GM12878 (cell line): Measurements from ENCODE around the gene P3H2.
"Not testable (repeated sequence)": the region's sequence is repeated elsewhere in the genome, so short reads cannot be mapped to it uniquely, and the experiment has no call there.

Experiments used
- CTCF ChIP-seq, 3 experiments: IDR thresholded peaks in 2 of 3; conservative IDR thresholded peaks in 1 of 3; 2 replicates each; pipeline ENCODE4 v1.5.1; 2011; ENCODE audit warnings: low read depth in 3 of 3, low read length in 3 of 3, mild to moderate bottlenecking in 3 of 3, control low read depth in 2 of 3, moderate library complexity in 2 of 3, inconsistent platforms in 1 of 3, mixed read lengths in 1 of 3; ENCODE audit not compliant: control insufficient read depth in 2 of 3, insufficient read depth in 1 of 3; ENCODE audit errors: extremely low read depth in 1 of 3
- HDGF ChIP-seq: fragments of 450-650 bp; IDR thresholded peaks from 2 replicates; pipeline ENCODE4 v1.6.1; 2016; ENCODE audit warnings: antibody characterized with exemption
- TF ChIP-seq, protein P1 (sequence below): fragments of 450-650 bp; IDR thresholded peaks from 2 replicates; pipeline ENCODE4 v1.6.1; 2017; ENCODE audit warnings: antibody characterized with exemption, mild to moderate bottlenecking, moderate library complexity
- TF ChIP-seq, protein P2 (sequence below): IDR thresholded peaks from 2 replicates; pipeline ENCODE4 v1.6.1; 2012; ENCODE audit warnings: low read depth, low read length, improper control_type of control experiment

DNA sequence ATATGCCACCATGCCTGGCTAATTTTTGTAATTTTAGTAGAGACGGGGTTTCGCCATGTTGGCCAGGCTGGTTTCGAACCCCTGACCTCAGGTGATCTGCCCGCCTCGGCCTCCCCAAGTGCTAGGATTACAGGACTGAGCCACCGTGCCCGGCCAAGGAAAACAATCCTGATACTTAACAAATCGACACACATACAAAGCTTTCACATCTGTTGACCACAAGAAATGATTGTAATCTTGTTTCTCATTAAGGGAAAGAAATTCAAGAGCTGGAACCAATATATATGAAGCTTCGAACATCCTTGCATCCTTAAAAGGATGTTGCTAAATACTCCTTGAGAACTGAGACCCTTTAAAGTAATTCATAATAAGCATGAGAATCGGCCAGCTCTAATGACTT lies 159.6 kb downstream of the P3H2 start:
- TF ChIP-seq, protein P1, sequence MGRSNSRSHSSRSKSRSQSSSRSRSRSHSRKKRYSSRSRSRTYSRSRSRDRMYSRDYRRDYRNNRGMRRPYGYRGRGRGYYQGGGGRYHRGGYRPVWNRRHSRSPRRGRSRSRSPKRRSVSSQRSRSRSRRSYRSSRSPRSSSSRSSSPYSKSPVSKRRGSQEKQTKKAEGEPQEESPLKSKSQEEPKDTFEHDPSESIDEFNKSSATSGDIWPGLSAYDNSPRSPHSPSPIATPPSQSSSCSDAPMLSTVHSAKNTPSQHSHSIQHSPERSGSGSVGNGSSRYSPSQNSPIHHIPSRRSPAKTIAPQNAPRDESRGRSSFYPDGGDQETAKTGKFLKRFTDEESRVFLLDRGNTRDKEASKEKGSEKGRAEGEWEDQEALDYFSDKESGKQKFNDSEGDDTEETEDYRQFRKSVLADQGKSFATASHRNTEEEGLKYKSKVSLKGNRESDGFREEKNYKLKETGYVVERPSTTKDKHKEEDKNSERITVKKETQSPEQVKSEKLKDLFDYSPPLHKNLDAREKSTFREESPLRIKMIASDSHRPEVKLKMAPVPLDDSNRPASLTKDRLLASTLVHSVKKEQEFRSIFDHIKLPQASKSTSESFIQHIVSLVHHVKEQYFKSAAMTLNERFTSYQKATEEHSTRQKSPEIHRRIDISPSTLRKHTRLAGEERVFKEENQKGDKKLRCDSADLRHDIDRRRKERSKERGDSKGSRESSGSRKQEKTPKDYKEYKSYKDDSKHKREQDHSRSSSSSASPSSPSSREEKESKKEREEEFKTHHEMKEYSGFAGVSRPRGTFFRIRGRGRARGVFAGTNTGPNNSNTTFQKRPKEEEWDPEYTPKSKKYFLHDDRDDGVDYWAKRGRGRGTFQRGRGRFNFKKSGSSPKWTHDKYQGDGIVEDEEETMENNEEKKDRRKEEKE: not testable (repeated sequence)
- TF ChIP-seq, protein P2, sequence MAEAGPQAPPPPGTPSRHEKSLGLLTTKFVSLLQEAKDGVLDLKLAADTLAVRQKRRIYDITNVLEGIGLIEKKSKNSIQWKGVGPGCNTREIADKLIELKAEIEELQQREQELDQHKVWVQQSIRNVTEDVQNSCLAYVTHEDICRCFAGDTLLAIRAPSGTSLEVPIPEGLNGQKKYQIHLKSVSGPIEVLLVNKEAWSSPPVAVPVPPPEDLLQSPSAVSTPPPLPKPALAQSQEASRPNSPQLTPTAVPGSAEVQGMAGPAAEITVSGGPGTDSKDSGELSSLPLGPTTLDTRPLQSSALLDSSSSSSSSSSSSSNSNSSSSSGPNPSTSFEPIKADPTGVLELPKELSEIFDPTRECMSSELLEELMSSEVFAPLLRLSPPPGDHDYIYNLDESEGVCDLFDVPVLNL: not testable (repeated sequence)
- not testable (repeated sequence) for TF ChIP-seq CTCF (IDR thresholded peaks at IDR 0.05 in 2 of 3, conservative IDR thresholded peaks at IDR 0.05 in 1 of 3; ENCODE audit: control insufficient read depth in 2 of 3, extremely low read depth in 1 of 3, insufficient read depth in 1 of 3, low read depth in 3 of 3, low read length in 3 of 3); HDGF
